Vagina (tissue), 2 donors: Measurements from ENCODE around the gene SCN8A. TPM values are rescaled to one million over a fixed set of nuclear protein-coding genes. Genes with fewer than 3 reads are reported as not detected.

Source experiments
- DNase-seq, 2 donors: peaks; one replicate each; pipeline ENCODE4 v3.0.0-alpha.2; 2017; ENCODE audit errors: extremely low spot score in 2 of 2
- H3K27ac ChIP-seq: fragments of 200-600 bp; sonication (generic); one replicate; pipeline ENCODE4 v1.5.1; 2019
- H3K27me3 ChIP-seq: fragments of 200-600 bp; sonication (generic); one replicate; pipeline ENCODE4 v1.5.1; 2019
- H3K36me3 ChIP-seq, 2 donors: fragments of 200-600 bp; sonication (generic); one replicate each; pipeline ENCODE4 v1.5.1; 2017 to 2019
- H3K4me1 ChIP-seq: fragments of 200-600 bp; sonication (generic); one replicate; pipeline ENCODE4 v1.5.1; 2019
- H3K4me3 ChIP-seq, 2 donors: fragments of 200-600 bp; sonication (generic); 1 replicate in 1 of 2; 2 replicates in 1 of 2; pipeline ENCODE4 v1.5.1; 2016 to 2019
- H3K9me3 ChIP-seq: fragments of 200-600 bp; sonication (generic); one replicate; pipeline ENCODE4 v1.5.1; 2019
- CTCF ChIP-seq, 3 experiments: fragments of 450-650 bp in 2 of 3; fragments of 200-600 bp in 1 of 3; sonication (generic) in 1 of 3; IDR thresholded peaks; one replicate each; pipeline ENCODE4 v1.5.1; 2017 to 2019; ENCODE audit warnings: antibody characterized with exemption in 3 of 3, mild to moderate bottlenecking in 2 of 3, moderate library complexity in 2 of 3
- POLR2A ChIP-seq, 2 donors: fragments of 450-650 bp; IDR thresholded peaks; one replicate each; pipeline ENCODE4 v1.6.1; 2017; ENCODE audit warnings: antibody characterized with exemption in 2 of 2, mild to moderate bottlenecking in 2 of 2, moderate library complexity in 2 of 2
- POLR2AphosphoS5 ChIP-seq, 2 donors: sonication (generic); formaldehyde crosslinking; IDR thresholded peaks; one replicate each; pipeline ENCODE4 v1.9.0; 2017; ENCODE audit warnings: antibody characterized with exemption in 2 of 2, mild to moderate bottlenecking in 2 of 2, low read depth in 1 of 2; ENCODE audit not compliant: insufficient read depth in 1 of 2
- intact Hi-C: fragments of 100-400 bp; cut with DNase I; formaldehyde crosslinking; loops from one replicate; pipeline ENCODE4 v1.15.1; 2023
- total RNA-seq: library from RNA; depleted of rRNA; stranded (reverse); fragments of >200 nt; gene quantifications from one replicate; pipeline ENCODE4 v1.2.3, GENCODE V29; 2016

The SCN8A gene
- total RNA-seq, 1 donor from 2014 or later = 3.7 TPM

- intact Hi-C loops = no loop called here
- TF ChIP-seq POLR2A (IDR thresholded peaks at IDR 0.05) (no peak), CTCF (IDR thresholded peaks at IDR 0.05) (no peak), POLR2AphosphoS5 (IDR thresholded peaks at IDR 0.05; ENCODE audit: insufficient read depth in 1 of 2, low read depth in 1 of 2) (no peak)
- no peak overlapping the region for H3K27ac ChIP-seq
- H3K36me3 ChIP-seq = no peaks in the 10 kb centered on the region
- no peak for DNase-seq
- H3K4me3 ChIP-seq = no peak overlapping the region
- H3K27me3 ChIP-seq = no peaks in the 10 kb centered on the region
- H3K9me3 ChIP-seq = no peaks in the 10 kb centered on the region
- no peaks in the 10 kb centered on the region for H3K4me1 ChIP-seq
Measured at GRCh38 chr12:51832354-51833107, 241.5 kb downstream of the SCN8A start.

- no peak for DNase-seq
- TF ChIP-seq CTCF (IDR thresholded peaks at IDR 0.05) = no peak
- TF ChIP-seq POLR2AphosphoS5 (IDR thresholded peaks at IDR 0.05; ENCODE audit: insufficient read depth in 1 of 2, low read depth in 1 of 2) = no peak
- no peak for TF ChIP-seq POLR2A (IDR thresholded peaks at IDR 0.05)
- no peaks in the 10 kb centered on the region for H3K9me3 ChIP-seq
- H3K27ac ChIP-seq = no peak overlapping the region
- H3K27me3 ChIP-seq = no peaks in the 10 kb centered on the region
- H3K4me1 ChIP-seq = no peaks in the 10 kb centered on the region
- intact Hi-C loops = no loop called here
- H3K36me3 ChIP-seq = no peaks in the 10 kb centered on the region
- no peak overlapping the region for H3K4me3 ChIP-seq
Measured at GRCh38 chr12:51833448-51834227, 242.6 kb downstream of the SCN8A start.

GRCh38 chr12:51834411-51834810, 243.4 kb downstream of the SCN8A start:
- DNase-seq = no peak
- Histone ChIP-seq H3K27ac (no peak overlapping the region), H3K27me3 (no peaks in the 10 kb centered on the region), H3K9me3 (no peaks in the 10 kb centered on the region), H3K36me3 (no peaks in the 10 kb centered on the region), H3K4me1 (no peaks in the 10 kb centered on the region), H3K4me3 (no peak overlapping the region)
- TF ChIP-seq CTCF (IDR thresholded peaks at IDR 0.05) = no peak
- intact Hi-C loops = no loop called here

- TF ChIP-seq POLR2A (IDR thresholded peaks at IDR 0.05) (no peak), CTCF (IDR thresholded peaks at IDR 0.05) (no peak), POLR2AphosphoS5 (IDR thresholded peaks at IDR 0.05; ENCODE audit: insufficient read depth in 1 of 2, low read depth in 1 of 2) (no peak)
- intact Hi-C loops = no loop called here
Measured at GRCh38 chr12:51836041-51836826, 245.2 kb downstream of the SCN8A start.

More at GRCh38 chr12:51836041-51836826, 245.2 kb downstream of the SCN8A start:
- Histone ChIP-seq H3K36me3 (no peaks in the 10 kb centered on the region), H3K4me3 (no peak overlapping the region), H3K9me3 (no peaks in the 10 kb centered on the region), H3K27ac (no peak overlapping the region), H3K27me3 (no peaks in the 10 kb centered on the region), H3K4me1 (no peaks in the 10 kb centered on the region)
- DNase-seq = no peak
